Testis (tissue), 3 donors: ENCODE data around the gene ZNF48. TPM values are rescaled to one million over a fixed set of nuclear protein-coding genes. Genes with fewer than 3 reads are reported as not detected.

Experiments
- DNase-seq: peaks from one replicate; pipeline ENCODE4 v3.0.0-alpha.2; 2019
- H3K27ac ChIP-seq, 2 donors: fragments of 200-600 bp; sonication (generic); one replicate each; pipeline ENCODE4 v1.5.1; 2019
- H3K27me3 ChIP-seq: fragments of 200-600 bp; sonication (generic); one replicate; pipeline ENCODE4 v1.5.1; 2019
- H3K36me3 ChIP-seq: fragments of 200-600 bp; sonication (generic); one replicate; pipeline ENCODE4 v1.5.1; 2017; ENCODE audit warnings: low read depth; ENCODE audit errors: missing control alignments
- H3K4me1 ChIP-seq: fragments of 200-600 bp; sonication (generic); one replicate; pipeline ENCODE4 v1.5.1; 2019
- H3K4me3 ChIP-seq, 2 donors: fragments of 200-600 bp; sonication (generic); one replicate each; pipeline ENCODE4 v1.5.1; 2017 to 2019
- H3K9me3 ChIP-seq: fragments of 200-600 bp; sonication (generic); one replicate; pipeline ENCODE4 v1.5.1; 2017
- POLR2A ChIP-seq: fragments of 450-650 bp; IDR thresholded peaks from one replicate; pipeline ENCODE4 v1.6.1; 2017; ENCODE audit warnings: antibody characterized with exemption, mild to moderate bottlenecking, moderate library complexity
- WGBS, 2 donors: methylation state at CpG; one replicate each; pipeline ENCODE4 v1.1.5; 2018; 5-methylcytosine and 5-hydroxymethylcytosine counted together
- intact Hi-C: fragments of 100-400 bp; cut with DNase I; formaldehyde crosslinking; loops from one replicate; pipeline ENCODE4 v1.15.1; 2023; ENCODE audit warnings: low total_unique reads
- polyA plus RNA-seq: library from polyadenylated mRNA; stranded (reverse); fragments of 350-450 nt; fragmentation: Illumina TruSeq; extraction: RNeasy Lipid Tissue Mini Kit (QIAGEN cat#74804); gene quantifications from one replicate; pipeline ENCODE4 v1.2.3, GENCODE V29; 2014; ENCODE audit warnings: low read depth, low replicate concordance; ENCODE audit not compliant: insufficient read depth
- total RNA-seq, 2 donors: library from RNA; depleted of rRNA; stranded (reverse); fragments of >200 nt; gene quantifications; one replicate each; pipeline ENCODE4 v1.2.3, GENCODE V29; 2016
- TF ChIP-seq, protein P1 (sequence below), 3 experiments: fragments of 450-650 bp in 2 of 3; fragments of 200-600 bp in 1 of 3; sonication (generic) in 1 of 3; IDR thresholded peaks; one replicate each; pipeline ENCODE4 v1.5.1; 2016 to 2019; ENCODE audit warnings: antibody characterized with exemption in 3 of 3, mild to moderate bottlenecking in 2 of 3, moderate library complexity in 1 of 3

Gene ZNF48
- total and polyA plus RNA-seq, 3 donors from 2014 or later, result 6.3 to 9.0 (median 6.5) TPM

- H3K36me3 ChIP-seq, result no peaks in the 10 kb centered on the region
- peaks cover 37% of the 10 kb centered on the region for H3K4me1 ChIP-seq
- no peaks in the 10 kb centered on the region for H3K9me3 ChIP-seq
- intact Hi-C loops, result no loop called here
- no peaks in the 10 kb centered on the region for H3K27me3 ChIP-seq
- H3K4me3 ChIP-seq, result no peak overlapping the region
- no peak for DNase-seq
- H3K27ac ChIP-seq, result peak overlapping the region; percentile 50 to 75
- TF ChIP-seq, protein P1, sequence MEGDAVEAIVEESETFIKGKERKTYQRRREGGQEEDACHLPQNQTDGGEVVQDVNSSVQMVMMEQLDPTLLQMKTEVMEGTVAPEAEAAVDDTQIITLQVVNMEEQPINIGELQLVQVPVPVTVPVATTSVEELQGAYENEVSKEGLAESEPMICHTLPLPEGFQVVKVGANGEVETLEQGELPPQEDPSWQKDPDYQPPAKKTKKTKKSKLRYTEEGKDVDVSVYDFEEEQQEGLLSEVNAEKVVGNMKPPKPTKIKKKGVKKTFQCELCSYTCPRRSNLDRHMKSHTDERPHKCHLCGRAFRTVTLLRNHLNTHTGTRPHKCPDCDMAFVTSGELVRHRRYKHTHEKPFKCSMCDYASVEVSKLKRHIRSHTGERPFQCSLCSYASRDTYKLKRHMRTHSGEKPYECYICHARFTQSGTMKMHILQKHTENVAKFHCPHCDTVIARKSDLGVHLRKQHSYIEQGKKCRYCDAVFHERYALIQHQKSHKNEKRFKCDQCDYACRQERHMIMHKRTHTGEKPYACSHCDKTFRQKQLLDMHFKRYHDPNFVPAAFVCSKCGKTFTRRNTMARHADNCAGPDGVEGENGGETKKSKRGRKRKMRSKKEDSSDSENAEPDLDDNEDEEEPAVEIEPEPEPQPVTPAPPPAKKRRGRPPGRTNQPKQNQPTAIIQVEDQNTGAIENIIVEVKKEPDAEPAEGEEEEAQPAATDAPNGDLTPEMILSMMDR (IDR thresholded peaks at IDR 0.05), result no peak
- no peak for TF ChIP-seq POLR2A
- 88 to 89% methylated on average over 9 to 14 of the region's 14 CpGs for WGBS, 2 donors
Observed at GRCh38 chr16:30352488-30353401, 42.5 kb upstream of the ZNF48 start.

DNA sequence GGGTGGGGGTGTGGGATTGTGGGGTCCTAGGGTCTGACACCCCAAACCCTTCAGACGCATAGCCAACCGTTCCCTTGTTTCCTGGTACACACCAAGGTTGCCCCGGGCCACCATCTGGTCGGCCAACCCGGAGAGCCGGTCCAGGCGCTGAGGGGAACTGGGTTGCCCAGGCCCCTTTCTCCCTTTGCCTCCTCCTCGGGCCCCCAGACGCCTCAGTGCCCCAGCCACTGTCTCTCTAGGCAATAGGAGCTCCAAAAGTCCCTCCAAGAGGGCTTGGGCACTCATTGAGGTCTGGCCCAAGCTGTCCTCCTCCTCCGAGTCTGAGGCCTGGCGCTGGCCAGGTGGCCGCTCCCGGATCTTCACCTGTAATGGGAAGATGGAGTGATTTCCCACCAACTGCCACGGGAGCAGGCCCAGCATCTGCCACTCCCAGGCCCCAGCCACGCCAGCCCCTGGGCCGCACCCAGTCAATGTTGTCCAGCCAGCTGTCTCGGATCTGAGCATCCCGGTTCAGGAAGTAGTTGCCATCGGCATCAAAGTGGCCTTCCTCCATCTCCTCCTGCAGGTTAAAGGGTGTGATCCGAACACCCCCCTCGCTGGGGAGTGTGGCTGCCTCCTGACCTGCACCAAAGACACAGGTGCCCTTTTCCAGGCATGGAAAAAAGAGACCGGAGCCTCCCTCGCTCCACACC lies 41.6 kb upstream of the ZNF48 start:
- Histone ChIP-seq H3K9me3 (no peaks in the 10 kb centered on the region), H3K27me3 (no peaks in the 10 kb centered on the region), H3K36me3 (no peaks in the 10 kb centered on the region), H3K27ac (peak overlapping the region in 1 of 2 donors; percentile 91), H3K4me1 (peaks cover 37% of the 10 kb centered on the region), H3K4me3 (no peak overlapping the region)
- intact Hi-C loops, result no loop called here
- 87 to 89% methylated on average over 17 to 23 of the region's 23 CpGs for WGBS, 2 donors
- DNase-seq, result no peak
- TF ChIP-seq, protein P1 (IDR thresholded peaks at IDR 0.05), result no peak
- no peak for TF ChIP-seq POLR2A

DNA sequence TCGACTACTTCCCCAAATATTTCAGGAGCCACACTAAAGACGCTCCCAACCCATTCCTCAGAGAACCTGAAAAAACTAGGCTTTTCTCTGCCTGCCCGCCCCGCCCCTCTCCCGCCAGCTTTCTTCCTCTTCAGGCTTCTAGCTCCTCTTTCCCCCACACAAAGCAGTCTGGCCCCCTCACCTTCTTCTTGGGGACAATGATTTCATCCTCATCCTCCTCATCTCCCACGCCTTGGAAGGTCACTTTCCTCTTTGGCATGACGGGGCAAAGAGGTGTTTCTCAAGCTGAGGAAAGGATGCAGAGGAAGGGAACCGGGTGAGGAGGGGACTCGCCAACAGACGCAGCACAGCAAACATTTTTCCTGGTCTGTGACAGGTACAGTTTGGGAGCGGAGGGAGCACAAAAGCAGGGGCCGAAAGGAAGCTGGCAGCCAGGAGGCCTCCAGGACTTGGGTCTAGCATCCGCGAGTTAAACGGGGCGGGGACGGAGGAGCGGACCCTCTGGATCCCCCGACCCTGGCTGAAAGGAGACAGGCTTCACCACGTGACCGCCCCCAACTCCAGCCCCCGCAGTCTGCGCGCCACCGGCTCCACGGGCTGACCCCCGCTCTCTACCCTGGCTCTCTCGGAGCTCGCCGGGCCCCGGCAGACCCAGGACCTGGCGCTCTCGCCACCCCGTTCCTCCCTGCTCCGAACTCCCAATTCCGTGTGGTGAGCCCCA lies 40.6 kb upstream of the ZNF48 start:
- no peaks in the 10 kb centered on the region for H3K9me3 ChIP-seq
- no peak for DNase-seq
- WGBS, 2 donors, result 1 to 4% methylated on average over 12 to 22 of the region's 36 CpGs
- no peak for TF ChIP-seq POLR2A
- TF ChIP-seq, protein P1 (IDR thresholded peaks at IDR 0.05), result no peak
- H3K4me1 ChIP-seq, result peaks cover 37% of the 10 kb centered on the region
- peak overlapping the region; percentile 87 to 98 for H3K4me3 ChIP-seq
- H3K27me3 ChIP-seq, result no peaks in the 10 kb centered on the region
- H3K27ac ChIP-seq, result peak overlapping the region; percentile 85 to 91
- intact Hi-C loops, result no loop called here
- no peaks in the 10 kb centered on the region for H3K36me3 ChIP-seq

DNA sequence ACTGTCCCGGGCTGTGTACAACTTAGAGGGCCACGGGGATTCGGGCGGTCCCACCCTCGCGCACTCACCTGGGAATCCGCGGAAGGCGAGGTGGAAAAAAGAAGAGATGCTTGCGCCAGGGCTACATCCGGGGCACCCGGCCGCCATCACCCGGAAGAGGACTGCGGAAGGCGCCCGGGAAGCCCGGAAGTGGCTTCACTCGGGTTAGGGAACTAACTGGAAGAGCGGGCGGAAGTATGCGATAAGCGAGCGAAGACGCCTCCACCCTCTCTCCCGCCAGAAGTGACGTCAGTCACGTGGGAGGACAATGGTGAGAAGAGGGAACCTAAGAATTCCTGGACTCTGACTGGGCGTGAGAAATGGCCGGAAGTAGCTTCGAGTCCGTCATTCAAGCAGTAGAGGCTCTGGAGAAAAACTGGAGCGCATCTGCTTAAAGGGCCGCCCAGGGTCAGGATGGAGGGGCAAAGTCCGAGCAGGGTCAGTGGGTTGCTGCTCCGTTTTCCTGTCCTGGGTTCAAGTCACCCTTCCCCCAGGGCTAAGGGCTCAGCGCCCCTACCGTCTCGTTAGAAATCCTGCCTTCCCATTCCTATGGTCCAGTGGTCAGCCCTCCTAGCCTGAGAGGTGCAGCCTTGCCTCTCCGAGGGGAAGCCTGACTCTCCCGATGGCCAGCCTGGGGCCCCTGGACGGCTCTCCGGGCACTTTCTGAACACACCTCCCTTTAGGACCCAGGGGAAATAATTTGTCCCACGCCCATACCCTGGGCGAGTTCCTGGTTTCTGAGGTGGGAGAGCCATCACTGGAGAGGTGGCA lies 39.9 kb upstream of the ZNF48 start, which contains the start of gene CD2BP2:
Gene CD2BP2 (minus strand): TSS at position 165 of the 810 bp plus-strand sequence. CDS start 627 bp downstream, outside the sequence.
- no peaks in the 10 kb centered on the region for H3K36me3 ChIP-seq
- intact Hi-C loops, result no loop called here

More for the DNA sequence above, 39.9 kb upstream of the ZNF48 start, which contains the start of gene CD2BP2:
- Histone ChIP-seq H3K4me1 (peaks cover 37% of the 10 kb centered on the region), H3K9me3 (no peaks in the 10 kb centered on the region), H3K4me3 (peak within 1 kb of the TSS; percentile 87 to 98), H3K27ac (peak within 1 kb of the TSS; percentile 85 to 91), H3K27me3 (no peaks in the 10 kb centered on the region)
- WGBS, 2 donors, result 1% methylated on average over 36 to 45 of the region's 45 CpGs
- TF ChIP-seq POLR2A, result no peak
- TF ChIP-seq, protein P1 (IDR thresholded peaks at IDR 0.05), result no peak
- peak; percentile 97 for DNase-seq
